HG02571 (cell line): ENCODE measurements around the gene CLOCK.
A peak's percentile ranks its signal among the peaks of the same experiment; 100 is the strongest.

Source experiments
- ATAC-seq: cut with Tn5 transposase; IDR thresholded peaks from one replicate; pipeline ENCODE4 v1.9.1; 2021; ENCODE audit warnings: mild to moderate bottlenecking, moderate library complexity; ENCODE audit not compliant: unreplicated experiment

CLOCK gene

DNA sequence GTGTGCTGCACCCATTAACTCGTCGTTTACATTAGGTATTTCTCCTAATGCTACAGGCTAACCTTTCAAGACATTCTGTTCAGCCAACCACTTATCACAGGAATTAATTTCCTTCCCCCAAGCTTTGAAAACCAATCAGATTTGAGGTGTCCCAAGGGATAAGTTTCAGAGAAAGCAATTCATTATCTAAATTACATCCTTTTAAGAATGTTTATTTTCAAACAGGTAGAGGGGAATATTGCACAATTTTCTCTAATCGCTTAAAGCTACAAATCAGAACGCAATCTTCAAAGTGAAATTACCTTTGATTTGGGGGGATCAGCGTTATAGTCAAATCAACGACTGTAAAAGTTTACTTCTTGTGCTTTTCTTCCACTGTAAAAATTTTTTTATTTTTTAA, 1.6 kb downstream of the CLOCK start:
- ATAC-seq: no peak

DNA sequence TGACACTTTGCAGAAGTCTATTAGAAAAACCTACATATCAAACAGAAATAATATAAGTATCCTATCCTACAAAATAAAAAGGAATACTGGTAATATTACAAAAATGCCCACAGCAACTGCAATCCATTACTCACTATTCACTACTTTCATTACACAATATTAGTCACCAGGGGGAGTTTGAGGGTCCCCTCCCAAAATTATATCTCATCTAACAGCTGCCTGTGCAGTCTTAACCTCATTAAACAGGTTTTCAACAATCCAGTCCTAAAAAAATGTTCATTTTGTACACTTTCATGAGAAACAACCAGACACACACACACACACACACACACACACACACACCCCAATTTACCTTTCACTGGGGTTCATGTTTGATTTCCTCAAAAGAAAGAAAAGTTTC, 2.9 kb downstream of the CLOCK start:
- no peak for ATAC-seq

DNA sequence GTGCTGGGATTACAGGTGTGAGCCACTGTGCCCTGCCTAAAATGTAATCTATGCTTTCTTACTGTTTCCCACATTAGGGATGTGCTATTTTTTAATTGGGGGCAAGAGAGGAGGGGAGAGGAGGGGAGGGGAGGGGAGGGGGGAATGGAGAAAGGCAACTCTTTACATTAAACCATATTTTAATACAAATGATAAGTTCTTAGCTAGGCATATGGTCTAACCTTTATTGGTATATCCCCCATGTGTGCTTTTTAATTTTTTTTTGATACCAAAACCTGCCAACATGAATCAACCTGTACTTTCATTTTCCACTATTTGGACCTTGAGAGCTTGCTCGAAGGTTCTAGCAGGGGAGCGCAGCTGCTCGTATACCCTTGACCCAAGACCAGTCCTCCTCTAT, 6.4 kb downstream of the CLOCK start:
- no peak for ATAC-seq

DNA sequence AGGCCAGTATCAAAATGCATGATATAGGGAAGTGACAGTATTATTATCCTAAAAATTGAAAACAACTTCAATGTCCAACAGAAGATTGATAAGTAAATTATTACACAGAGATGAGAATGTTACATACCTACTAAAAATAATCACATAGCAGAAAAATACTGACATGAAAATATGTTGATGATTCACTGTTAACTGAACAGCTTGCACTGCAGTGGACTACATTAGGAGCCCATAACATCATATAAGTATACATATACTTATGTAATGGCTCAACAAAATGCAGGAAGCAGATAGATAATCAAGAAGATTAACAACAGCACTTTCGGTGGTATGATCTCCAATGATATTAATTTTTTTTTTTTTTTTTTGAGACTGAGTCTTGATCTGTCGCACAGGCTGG, 7.1 kb downstream of the CLOCK start:
- ATAC-seq: no peak

DNA sequence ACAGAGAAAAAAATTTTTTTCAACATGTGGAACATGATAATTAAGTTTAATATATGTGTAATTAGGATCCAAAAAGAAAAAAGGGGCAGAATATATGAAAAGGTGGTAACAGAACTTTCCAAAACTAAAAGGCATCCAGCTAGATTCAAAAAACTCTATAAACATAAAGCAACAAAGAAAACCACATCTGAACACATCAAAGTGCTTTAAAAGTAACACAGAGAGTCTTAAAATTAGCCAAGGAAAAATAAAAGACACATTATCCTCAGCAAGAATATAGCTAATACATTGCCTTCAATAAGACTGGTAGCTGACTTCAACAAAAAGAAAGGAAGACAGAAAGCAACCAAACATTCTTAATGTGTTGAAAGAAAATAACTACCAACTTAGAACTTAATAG, 8.2 kb downstream of the CLOCK start:
- no peak for ATAC-seq

DNA sequence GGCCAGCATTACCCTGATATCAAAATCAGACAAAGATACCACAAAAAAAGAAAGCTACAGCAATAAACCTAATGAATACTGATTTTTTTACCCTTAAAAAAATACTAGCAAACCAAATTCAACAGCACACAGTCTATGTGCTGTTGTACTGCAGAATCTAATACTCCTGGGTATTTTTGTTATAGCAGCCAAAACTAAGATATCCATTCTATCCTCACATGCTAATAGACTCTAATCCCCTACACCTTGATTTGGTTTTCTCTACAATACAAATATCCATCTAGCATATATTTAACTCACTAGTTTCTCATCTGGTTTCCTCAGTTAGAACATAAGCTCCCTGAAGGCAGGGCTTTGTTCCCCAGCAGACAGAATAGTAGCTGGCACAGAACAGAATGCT, 12.4 kb downstream of the CLOCK start:
- ATAC-seq: no peak

DNA sequence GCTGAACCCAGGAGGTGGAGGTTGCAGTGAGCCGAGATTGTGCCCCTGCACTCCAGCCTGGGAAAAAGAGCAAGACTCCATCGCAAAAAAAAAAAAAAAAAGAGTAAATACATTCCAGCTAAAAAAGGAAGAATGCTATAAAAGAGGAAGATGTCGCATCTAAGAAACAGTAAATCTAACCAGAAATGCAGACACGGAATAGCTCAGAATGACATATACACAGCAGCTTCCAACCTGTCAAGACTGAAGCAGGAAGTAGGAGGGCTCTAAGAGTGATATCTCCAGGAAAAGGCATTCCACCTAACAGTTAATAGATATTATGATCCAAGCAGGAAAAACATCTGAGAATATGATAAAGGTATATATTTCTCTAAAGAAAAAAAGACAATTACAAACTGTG, 16.0 kb downstream of the CLOCK start:
- ATAC-seq: no peak

DNA sequence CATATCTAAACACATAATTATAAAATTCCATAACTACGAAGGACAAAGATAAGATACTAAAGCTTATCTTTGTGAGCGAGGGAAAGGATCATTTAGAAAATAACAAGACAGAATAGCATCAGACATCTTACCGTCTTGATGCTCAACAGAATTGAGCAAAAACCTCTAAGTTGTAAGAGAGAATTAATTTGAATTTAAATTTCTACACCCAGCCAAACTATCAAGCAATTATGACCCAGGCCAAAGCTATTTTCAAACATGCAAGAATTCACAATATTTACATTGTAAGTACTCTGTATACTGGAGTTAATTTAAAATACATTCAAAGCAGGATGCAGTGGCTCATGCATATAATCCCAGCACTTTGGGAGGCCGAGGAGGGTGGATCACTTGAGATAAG, 16.5 kb downstream of the CLOCK start:
- no peak for ATAC-seq

DNA sequence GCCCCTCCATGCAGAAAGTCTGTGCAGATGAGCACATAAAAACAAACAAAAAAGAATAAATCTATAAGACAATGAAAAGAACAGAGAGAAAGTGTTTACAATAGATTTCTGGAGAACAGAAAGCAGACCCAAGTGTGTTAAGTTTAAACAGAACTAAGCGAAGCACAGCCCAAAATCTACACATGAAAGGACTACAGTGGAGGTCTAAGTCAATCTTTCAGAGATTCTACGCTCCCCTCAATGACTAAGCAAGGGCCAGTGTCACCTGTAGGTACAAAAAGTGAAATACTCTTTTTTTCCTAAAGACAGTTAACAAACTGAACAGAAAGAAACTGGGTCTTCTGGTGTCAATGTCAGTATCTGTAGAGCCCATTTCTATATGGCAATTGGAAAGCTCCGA, 18.2 kb downstream of the CLOCK start:
- ATAC-seq: no peak

DNA sequence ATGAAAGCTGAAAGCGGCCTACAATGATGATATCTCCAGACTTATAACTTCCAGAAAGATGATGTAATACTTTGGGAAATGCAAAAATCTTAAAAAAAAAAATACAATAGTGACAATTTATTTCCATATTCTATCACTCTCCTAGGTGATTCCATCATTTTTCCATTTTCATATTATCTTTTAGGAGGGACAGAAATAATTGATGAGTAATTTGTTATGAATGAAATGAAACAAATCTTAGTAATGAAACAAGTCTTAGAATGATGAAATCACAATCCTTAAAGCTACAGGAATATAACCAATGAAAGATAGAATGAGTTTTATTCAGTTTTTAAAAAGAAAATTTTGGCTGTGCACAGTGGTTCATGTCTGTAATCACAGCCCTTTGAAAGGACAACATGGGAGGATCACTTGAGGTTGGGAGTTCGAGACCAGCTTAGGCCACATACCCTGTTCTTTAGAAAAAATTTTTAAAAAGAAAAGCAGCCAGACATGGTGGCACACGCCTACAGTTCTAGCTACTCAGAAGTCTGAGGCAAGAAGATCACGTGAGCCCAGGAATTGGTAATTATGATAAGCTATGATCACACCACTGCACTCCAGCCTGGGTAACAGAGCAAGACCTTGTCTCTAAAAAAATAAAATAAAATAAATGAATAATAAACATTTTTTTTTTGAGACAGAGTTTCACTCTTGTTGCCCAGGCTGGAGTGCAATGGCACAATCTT, 21.7 kb downstream of the CLOCK start:
- no peak for ATAC-seq

DNA sequence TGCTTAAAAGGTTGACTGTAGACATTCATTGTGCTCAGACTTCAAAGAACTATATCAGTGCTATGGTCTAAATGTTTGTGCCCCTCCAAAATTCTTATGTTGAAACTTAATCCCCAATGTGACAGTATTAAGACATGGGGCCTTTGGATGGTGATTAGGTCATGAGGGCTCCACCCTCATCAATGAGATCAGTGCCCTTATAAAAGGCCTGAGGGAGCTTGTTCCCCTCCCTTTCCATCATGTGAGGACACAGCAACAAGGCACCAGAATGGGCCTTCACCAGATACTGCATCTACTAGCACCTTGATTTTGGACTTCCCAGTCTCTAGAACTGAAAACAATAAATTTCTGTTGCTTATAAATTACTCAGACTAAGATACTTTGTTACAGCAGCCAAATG, 28.3 kb downstream of the CLOCK start:
- ATAC-seq: no peak

DNA sequence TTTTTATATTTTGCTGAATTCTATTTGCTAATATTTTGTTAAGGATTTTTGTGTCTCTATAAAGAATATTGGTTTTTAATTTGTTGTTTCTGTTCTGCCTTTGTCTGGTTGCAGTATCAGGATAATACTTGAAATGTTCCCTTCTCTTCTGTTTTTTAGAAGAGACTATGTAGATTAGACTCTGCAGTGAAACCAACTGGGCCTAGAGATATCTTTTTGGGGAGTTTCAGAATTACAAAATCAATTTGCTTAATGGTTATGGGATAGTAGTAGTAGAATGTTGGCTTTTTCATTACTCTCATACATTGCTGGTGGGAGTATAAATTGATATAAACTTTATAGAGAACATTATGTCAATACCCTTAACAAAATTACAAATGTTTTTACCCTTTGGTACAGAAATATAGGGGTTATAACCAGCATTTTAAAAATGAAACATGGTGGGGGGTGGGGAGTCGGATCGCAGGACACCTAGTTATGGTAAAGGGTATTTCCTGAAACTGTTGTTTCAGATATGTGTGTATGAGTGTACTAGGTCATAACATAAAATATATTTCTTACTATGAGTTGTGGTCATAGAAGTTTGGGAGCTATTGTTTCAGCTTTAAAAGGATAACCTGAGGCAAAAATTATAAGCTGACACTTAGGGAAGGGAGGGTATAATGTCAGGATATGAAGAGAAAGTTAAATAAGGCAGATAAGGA, 29.0 kb downstream of the CLOCK start:
- peak; percentile 69 for ATAC-seq

DNA sequence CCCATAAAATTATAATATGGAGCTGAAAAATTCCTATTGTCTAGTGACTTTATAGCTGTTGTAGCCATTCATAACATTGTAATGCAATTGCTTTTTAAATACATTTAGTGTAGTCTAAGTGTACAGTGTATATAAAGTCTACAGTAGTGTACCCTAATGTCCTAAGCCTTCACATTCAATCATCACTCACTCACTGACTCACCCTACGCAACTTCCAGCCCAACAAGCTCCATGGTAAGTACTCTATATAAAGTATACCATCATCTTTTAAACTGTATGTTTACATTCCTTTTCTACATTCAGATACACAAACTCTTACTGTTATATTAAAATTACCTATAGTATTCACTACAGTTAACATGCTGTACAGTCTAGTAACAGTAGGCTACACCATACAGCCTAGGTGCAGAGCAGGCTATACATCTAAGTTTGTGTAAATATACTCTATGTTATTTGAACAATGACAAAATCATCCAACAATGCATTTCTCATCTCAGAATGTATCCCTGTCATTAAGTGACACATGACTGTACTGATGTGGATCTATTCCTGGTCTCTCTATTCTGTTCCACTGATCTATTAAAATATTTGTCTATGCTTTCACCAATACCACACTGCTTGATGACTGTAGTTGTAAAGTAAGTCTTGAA, 33.7 kb downstream of the CLOCK start:
- ATAC-seq: no peak

DNA sequence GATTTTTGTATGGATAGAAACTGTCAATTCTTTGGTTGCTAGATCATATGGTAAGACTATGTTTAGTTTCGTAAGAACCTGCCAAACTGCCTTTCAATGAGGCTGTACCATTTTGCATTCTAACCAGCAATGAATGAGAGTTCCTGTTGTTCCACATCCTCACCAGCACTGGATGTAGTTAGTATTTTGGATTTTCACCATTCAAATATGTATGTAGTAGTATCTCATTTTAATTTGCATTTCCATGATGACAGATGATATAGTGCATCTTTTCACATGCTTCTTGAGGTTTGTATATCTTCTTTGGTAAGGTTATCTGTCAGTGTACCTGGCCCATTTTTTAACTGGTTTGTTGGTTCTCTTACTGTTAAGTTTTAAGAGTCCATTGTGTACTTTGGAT, 34.6 kb downstream of the CLOCK start:
- ATAC-seq: no peak

DNA sequence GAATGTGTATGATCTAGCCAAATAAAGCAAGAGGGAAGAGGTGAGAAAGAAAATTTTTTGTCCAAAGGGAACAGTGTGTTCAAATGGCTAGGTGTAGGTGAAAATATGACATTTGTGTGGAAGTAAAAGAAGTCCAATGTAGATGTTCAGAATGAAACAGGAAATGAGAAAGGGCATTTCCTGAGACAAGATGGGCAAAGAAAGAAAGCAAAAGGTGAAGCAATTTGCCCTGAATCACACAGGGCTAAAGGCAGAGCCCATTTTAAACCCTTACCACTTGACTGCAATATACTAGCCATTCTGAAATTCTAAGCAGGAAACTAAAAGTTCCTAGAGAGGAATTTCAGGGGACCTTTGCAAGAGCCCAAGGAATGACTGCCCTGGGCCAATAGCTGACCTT, 36.0 kb downstream of the CLOCK start:
- no peak for ATAC-seq

DNA sequence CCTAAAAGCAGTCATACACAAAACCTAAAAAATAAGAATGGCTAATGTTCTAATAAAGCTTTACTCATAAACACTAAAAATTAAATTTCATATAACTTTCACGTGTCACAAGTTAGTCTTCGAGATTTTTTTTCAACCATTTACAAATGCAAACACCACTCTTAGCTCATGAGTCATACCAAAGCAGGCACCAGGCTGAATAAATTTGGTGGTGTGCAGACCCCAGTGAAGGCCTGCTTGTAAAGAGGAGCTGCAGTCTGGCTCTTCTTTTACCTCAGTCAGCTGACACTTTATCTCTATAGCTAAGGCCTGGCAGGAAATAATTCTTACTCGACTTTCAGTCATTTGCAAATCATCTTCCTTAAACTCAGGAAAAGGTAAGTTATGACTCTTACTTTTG, 37.4 kb downstream of the CLOCK start:
- no peak for ATAC-seq

DNA sequence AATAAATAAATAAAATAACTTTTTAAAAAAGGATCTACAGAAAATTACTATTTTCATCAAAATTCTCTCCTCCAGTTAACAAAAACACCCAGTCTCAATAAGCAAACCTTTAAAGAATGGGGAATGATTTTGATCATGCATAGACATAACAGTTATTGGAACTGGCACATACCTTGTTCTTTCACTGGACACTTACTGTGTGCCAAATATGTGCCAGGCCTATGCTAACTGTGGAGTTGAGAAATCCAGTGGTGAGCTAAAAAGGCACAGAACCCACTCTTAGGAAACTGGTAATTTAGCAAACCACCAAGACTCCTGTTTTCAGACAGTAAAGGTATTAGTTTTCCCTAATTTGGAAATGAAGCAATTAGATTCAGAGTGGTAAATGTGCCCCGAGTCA, 39.1 kb downstream of the CLOCK start:
- no peak for ATAC-seq

DNA sequence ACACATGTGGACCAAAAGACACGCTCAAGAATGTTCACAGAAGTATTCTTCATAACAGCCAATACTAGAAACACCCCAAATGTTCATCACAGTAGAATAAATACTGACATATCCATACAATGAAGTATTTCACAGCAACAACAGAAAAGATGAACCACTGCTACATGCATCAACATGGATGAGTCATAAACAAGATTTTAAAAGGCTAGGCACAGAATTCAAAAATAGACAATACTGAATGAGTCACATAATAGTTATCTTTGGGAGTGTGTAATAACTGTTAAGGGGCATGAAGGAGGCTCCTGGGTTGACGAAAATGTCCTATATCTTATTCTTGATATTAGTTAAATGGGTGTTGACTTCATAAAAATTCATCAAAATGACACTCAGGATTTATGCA, 43.5 kb downstream of the CLOCK start:
- ATAC-seq: no peak

DNA sequence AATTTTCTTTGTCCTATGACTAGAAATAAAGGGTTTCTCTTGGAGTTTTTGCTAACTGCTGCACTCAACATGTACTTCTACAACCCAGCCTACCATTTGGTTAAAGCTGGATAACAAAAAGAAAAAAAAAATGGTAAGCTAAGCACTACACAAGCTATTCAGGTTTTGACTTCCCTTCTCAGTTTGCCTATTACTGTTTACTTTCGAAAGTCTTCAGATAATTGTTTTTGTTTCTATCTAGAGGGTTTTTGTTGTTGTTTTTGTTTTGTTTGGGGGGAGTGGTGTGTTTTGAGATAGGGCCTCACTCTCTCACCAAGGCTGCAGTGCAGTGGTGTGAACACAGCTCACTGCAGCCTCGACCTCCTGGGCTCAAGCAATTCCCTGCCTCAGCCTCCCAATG, 46.6 kb downstream of the CLOCK start:
- ATAC-seq: peak; percentile 59

DNA sequence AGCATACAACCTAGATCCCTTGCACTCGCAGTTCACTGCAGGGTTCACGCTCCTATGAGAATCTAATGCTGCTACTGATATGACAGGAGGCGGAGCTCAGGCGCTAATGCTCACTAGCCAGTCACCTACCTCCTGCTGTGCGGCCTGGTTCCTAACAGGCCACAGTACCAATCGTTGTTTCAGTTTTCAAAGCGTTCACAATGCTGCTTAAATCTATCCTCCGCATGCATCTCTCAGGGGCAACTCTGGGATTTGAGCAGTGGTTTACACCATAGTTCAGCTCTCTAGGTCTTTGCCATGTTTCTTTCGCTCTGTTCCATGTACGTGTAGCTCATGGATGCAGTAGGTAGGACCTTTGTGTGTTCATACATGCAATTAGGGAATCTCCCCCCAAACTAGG, 47.2 kb downstream of the CLOCK start:
- no peak for ATAC-seq

DNA sequence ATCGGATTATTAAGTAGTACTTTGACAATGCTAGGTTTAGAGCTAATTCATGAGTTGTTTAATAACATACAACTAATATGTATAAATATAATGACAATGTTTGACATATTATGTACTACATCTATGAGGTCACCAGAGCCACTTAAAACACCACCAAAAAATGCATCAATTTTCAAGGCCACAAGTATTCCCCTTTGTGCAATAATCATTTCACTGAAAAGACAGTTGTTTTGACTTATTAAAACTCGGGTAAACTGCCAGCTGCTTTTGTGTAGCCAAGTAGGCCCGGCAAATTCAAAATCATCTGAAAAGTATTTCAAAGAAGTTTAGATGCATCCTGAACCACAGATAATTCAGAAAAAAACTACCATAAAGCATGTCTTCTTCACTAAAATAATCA, 48.7 kb downstream of the CLOCK start:
- ATAC-seq: no peak

DNA sequence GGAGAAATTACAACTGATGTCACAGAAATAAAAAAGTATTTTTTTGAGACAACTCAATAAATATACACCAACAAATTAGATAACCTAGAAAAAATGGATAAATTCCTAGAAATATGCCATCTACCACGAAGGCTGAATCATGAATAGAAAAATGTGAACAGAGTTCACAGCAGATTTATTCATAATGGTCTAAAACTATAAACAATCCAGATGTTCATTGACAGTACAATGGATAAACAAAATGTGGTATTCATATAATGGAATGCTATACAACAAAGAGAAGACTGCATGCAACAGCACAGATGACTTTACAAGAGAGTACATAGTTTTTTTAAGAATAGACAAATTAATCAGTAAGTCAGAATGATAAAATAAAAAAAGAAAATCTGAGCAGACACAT, 55.2 kb downstream of the CLOCK start:
- no peak for ATAC-seq
